Activated naive CD4-positive, alpha-beta T cell treated with anti-CD3 and anti-CD28 coated beads, Interleukin-2, amount 10 ng/mL, durations not matched to agents 7 days and 5 days (primary cell): ENCODE measurements around the gene NPHP4.
A peak's percentile ranks its signal among the peaks of the same experiment; 100 is the strongest.
"Not testable (repeated sequence)": the region's sequence is repeated elsewhere in the genome, so short reads cannot be mapped to it uniquely, and the experiment has no call there.

Source experiments
- CTCF ChIA-PET: fragments of 350-600 bp; sonication (Branson Sonifier 250); formaldehyde crosslinking; loops from one replicate; lab custom pipeline; 2021; ENCODE audit warnings: antibody characterized with exemption; lab: Charles Lee
- DNase-seq: peaks from one replicate; pipeline ENCODE4 v3.0.0-alpha.2; 2020
- H3K27ac Mint-ChIP-seq: one replicate; pipeline ENCODE4 v1.8.0; 2021; ENCODE audit warnings: mild to moderate bottlenecking, moderate library complexity, mixed read lengths
- H3K27me3 Mint-ChIP-seq: one replicate; pipeline ENCODE4 v1.8.0; 2021; ENCODE audit warnings: mild to moderate bottlenecking, mixed read lengths
- H3K36me3 Mint-ChIP-seq: one replicate; pipeline ENCODE4 v1.8.0; 2021; ENCODE audit warnings: mixed read lengths
- H3K4me1 Mint-ChIP-seq: one replicate; pipeline ENCODE4 v1.8.0; 2021; ENCODE audit warnings: mixed read lengths
- H3K4me3 Mint-ChIP-seq: one replicate; pipeline ENCODE4 v1.8.0; 2021; ENCODE audit warnings: mild to moderate bottlenecking, moderate library complexity, mixed read lengths
- H3K9me3 Mint-ChIP-seq: one replicate; pipeline ENCODE4 v1.8.0; 2021; ENCODE audit warnings: mixed read lengths

NPHP4 gene

GRCh38 chr1:5906116-5906515 is 86.1 kb downstream of the NPHP4 start:
- Mint-ChIP-seq H3K36me3 (peaks cover 5% of the 10 kb centered on the region), H3K27ac (peak overlapping the region; percentile 45), H3K4me1 (no peaks in the 10 kb centered on the region), H3K27me3 (no peaks in the 10 kb centered on the region), H3K4me3 (no peak overlapping the region), H3K9me3 (no peaks in the 10 kb centered on the region)
- no peak for DNase-seq
- CTCF ChIA-PET: no interaction called here

GRCh38 chr1:5905436-5905835 is 86.8 kb downstream of the NPHP4 start:
- CTCF ChIA-PET: no interaction called here
- Mint-ChIP-seq H3K9me3 (no peaks in the 10 kb centered on the region), H3K4me1 (no peaks in the 10 kb centered on the region), H3K36me3 (peaks cover 5% of the 10 kb centered on the region), H3K27me3 (no peaks in the 10 kb centered on the region), H3K4me3 (no peak overlapping the region), H3K27ac (no peak overlapping the region)
- DNase-seq: no peak

GRCh38 chr1:5904551-5904950 is 87.7 kb downstream of the NPHP4 start:
- CTCF ChIA-PET: no interaction called here
- no peak overlapping the region for H3K27ac Mint-ChIP-seq
- peaks cover 5% of the 10 kb centered on the region for H3K36me3 Mint-ChIP-seq
- no peaks in the 10 kb centered on the region for H3K27me3 Mint-ChIP-seq
- no peak for DNase-seq
- no peaks in the 10 kb centered on the region for H3K4me1 Mint-ChIP-seq
- no peak overlapping the region for H3K4me3 Mint-ChIP-seq
- no peaks in the 10 kb centered on the region for H3K9me3 Mint-ChIP-seq

GRCh38 chr1:5903680-5904079 is 88.5 kb downstream of the NPHP4 start:
- CTCF ChIA-PET: no interaction called here
- no peaks in the 10 kb centered on the region for H3K4me1 Mint-ChIP-seq
- DNase-seq: no peak
- no peak overlapping the region for H3K27ac Mint-ChIP-seq
- H3K27me3 Mint-ChIP-seq: no peaks in the 10 kb centered on the region
- no peaks in the 10 kb centered on the region for H3K9me3 Mint-ChIP-seq
- peaks cover 5% of the 10 kb centered on the region for H3K36me3 Mint-ChIP-seq
- H3K4me3 Mint-ChIP-seq: no peak overlapping the region

GRCh38 chr1:5903031-5903430 is 89.2 kb downstream of the NPHP4 start:
- H3K4me3 Mint-ChIP-seq: no peak overlapping the region
- no peaks in the 10 kb centered on the region for H3K4me1 Mint-ChIP-seq
- no peak for DNase-seq
- no peak overlapping the region for H3K27ac Mint-ChIP-seq
- H3K36me3 Mint-ChIP-seq: peaks cover 5% of the 10 kb centered on the region
- H3K9me3 Mint-ChIP-seq: no peaks in the 10 kb centered on the region
- CTCF ChIA-PET: no interaction called here
- H3K27me3 Mint-ChIP-seq: no peaks in the 10 kb centered on the region

GRCh38 chr1:5901841-5902240 is 90.4 kb downstream of the NPHP4 start:
- DNase-seq: no peak
- Mint-ChIP-seq H3K9me3 (no peaks in the 10 kb centered on the region), H3K4me1 (no peaks in the 10 kb centered on the region), H3K4me3 (no peak overlapping the region), H3K36me3 (peaks cover 5% of the 10 kb centered on the region), H3K27me3 (no peaks in the 10 kb centered on the region), H3K27ac (no peak overlapping the region)
- CTCF ChIA-PET: no interaction called here

- Mint-ChIP-seq H3K36me3 (peaks cover 5% of the 10 kb centered on the region), H3K27me3 (no peaks in the 10 kb centered on the region), H3K27ac (no peak overlapping the region), H3K4me3 (no peak overlapping the region), H3K4me1 (no peaks in the 10 kb centered on the region), H3K9me3 (no peaks in the 10 kb centered on the region)
- DNase-seq: no peak
- CTCF ChIA-PET: no interaction called here
These were observed 91.1 kb downstream of the NPHP4 start for GRCh38 chr1:5901150-5901549.

- no peaks in the 10 kb centered on the region for H3K9me3 Mint-ChIP-seq
These were observed 94.0 kb downstream of the NPHP4 start for GRCh38 chr1:5898266-5898665.

GRCh38 chr1:5896706-5897660 is 95.2 kb downstream of the NPHP4 start:
- DNase-seq: no peak
- Mint-ChIP-seq H3K4me1 (no peaks in the 10 kb centered on the region), H3K27ac (no peak overlapping the region), H3K4me3 (no peak overlapping the region), H3K9me3 (no peaks in the 10 kb centered on the region), H3K27me3 (no peaks in the 10 kb centered on the region), H3K36me3 (peaks cover 5% of the 10 kb centered on the region)
- CTCF ChIA-PET: no interaction called here

More at GRCh38 chr1:5898266-5898665, 94.0 kb downstream of the NPHP4 start:
- no peak overlapping the region for H3K27ac Mint-ChIP-seq
- DNase-seq: no peak
- CTCF ChIA-PET: no interaction called here
- peaks cover 5% of the 10 kb centered on the region for H3K36me3 Mint-ChIP-seq
- no peaks in the 10 kb centered on the region for H3K27me3 Mint-ChIP-seq
- no peak overlapping the region for H3K4me3 Mint-ChIP-seq
- no peaks in the 10 kb centered on the region for H3K4me1 Mint-ChIP-seq

- no peak for DNase-seq
- no peaks in the 10 kb centered on the region for H3K9me3 Mint-ChIP-seq
These were observed 96.5 kb downstream of the NPHP4 start for GRCh38 chr1:5895446-5896406.

GRCh38 chr1:5893699-5894278 is 98.4 kb downstream of the NPHP4 start:
- DNase-seq, H3K9me3 Mint-ChIP-seq, CTCF ChIA-PET, H3K4me1 Mint-ChIP-seq, H3K36me3 Mint-ChIP-seq, H3K27ac Mint-ChIP-seq, H3K4me3 Mint-ChIP-seq, H3K27me3 Mint-ChIP-seq: not testable (repeated sequence)

More at GRCh38 chr1:5895446-5896406, 96.5 kb downstream of the NPHP4 start:
- no peaks in the 10 kb centered on the region for H3K4me1 Mint-ChIP-seq
- CTCF ChIA-PET: no interaction called here
- H3K36me3 Mint-ChIP-seq: peaks cover 5% of the 10 kb centered on the region
- no peak overlapping the region for H3K27ac Mint-ChIP-seq
- no peak overlapping the region for H3K4me3 Mint-ChIP-seq
- H3K27me3 Mint-ChIP-seq: no peaks in the 10 kb centered on the region

- Mint-ChIP-seq H3K27me3 (no peaks in the 10 kb centered on the region), H3K27ac (no peak overlapping the region), H3K36me3 (peaks cover 5% of the 10 kb centered on the region), H3K9me3 (no peaks in the 10 kb centered on the region), H3K4me1 (no peaks in the 10 kb centered on the region), H3K4me3 (no peak overlapping the region)
- CTCF ChIA-PET: no interaction called here
- no peak for DNase-seq
These were observed 99.9 kb downstream of the NPHP4 start for GRCh38 chr1:5892329-5892728.

GRCh38 chr1:5891736-5892135 is 100.5 kb downstream of the NPHP4 start:
- Mint-ChIP-seq H3K4me1 (no peaks in the 10 kb centered on the region), H3K36me3 (peaks cover 5% of the 10 kb centered on the region), H3K4me3 (no peak overlapping the region), H3K27ac (no peak overlapping the region), H3K27me3 (no peaks in the 10 kb centered on the region), H3K9me3 (no peaks in the 10 kb centered on the region)
- DNase-seq: no peak
- CTCF ChIA-PET: no interaction called here

- CTCF ChIA-PET: no interaction called here
- H3K27ac Mint-ChIP-seq: no peak overlapping the region
- no peaks in the 10 kb centered on the region for H3K4me1 Mint-ChIP-seq
- DNase-seq: no peak
- H3K27me3 Mint-ChIP-seq: no peaks in the 10 kb centered on the region
- H3K36me3 Mint-ChIP-seq: peaks cover 5% of the 10 kb centered on the region
- H3K4me3 Mint-ChIP-seq: no peak overlapping the region
- H3K9me3 Mint-ChIP-seq: no peaks in the 10 kb centered on the region
These were observed 101.1 kb downstream of the NPHP4 start for GRCh38 chr1:5891137-5891536.
